Measurements from ENCODE around the gene POC1B.

GRCh38 chr12:89437231-89437630 is 88.6 kb downstream of the POC1B start:
- TF ChIP-seq SP1 (IDR thresholded peaks at IDR 0.05) (no peak), PKNOX1 (IDR thresholded peaks at IDR 0.05) (no peak), FOXA1 (IDR thresholded peaks at IDR 0.05) (no peak), FOXM1 (IDR thresholded peaks at IDR 0.05; ENCODE audit: borderline replicate concordance) (no peak), BHLHE40 (IDR thresholded peaks at IDR 0.05; ENCODE audit: borderline replicate concordance) (no peak), CTBP1 (IDR thresholded peaks at IDR 0.05; ENCODE audit: borderline replicate concordance) (no peak)
